GM18867 (cell line): ENCODE measurements around the gene LRRC1.
"Not testable (repeated sequence)": the region's sequence is repeated elsewhere in the genome, so short reads cannot be mapped to it uniquely, and the experiment has no call there.

Experiments
- ATAC-seq: cut with Tn5 transposase; IDR thresholded peaks from one replicate; pipeline ENCODE4 v1.9.1; 2021; ENCODE audit warnings: mild to moderate bottlenecking, moderate library complexity; ENCODE audit not compliant: unreplicated experiment

LRRC1 gene

DNA sequence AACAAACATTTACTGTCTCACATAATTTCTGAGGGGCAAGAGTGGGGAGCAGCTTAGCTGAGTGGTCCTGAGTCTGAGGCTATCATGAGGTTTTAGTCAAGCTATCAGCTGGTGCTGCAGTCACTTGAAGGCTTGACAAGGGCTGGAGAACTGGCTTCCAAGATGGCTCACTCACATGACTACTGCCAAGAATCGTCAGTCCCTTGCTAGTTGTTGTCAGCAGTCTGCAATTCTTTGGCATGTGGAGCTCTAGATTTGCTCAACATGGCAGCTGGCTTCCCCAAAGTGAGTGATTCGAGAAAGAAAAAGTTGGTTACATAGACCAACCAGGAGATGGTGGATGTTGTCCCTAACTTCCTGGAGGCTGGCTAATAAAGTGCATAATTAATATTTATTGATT lies 2.8 kb upstream of the LRRC1 start:
- ATAC-seq, result no peak

- no peak for ATAC-seq
Observed at GRCh38 chr6:53792973-53793317, 1.9 kb upstream of the LRRC1 start.

GRCh38 chr6:53793318-53794136 lies 1.3 kb upstream of the LRRC1 start:
- ATAC-seq, result no peak

DNA sequence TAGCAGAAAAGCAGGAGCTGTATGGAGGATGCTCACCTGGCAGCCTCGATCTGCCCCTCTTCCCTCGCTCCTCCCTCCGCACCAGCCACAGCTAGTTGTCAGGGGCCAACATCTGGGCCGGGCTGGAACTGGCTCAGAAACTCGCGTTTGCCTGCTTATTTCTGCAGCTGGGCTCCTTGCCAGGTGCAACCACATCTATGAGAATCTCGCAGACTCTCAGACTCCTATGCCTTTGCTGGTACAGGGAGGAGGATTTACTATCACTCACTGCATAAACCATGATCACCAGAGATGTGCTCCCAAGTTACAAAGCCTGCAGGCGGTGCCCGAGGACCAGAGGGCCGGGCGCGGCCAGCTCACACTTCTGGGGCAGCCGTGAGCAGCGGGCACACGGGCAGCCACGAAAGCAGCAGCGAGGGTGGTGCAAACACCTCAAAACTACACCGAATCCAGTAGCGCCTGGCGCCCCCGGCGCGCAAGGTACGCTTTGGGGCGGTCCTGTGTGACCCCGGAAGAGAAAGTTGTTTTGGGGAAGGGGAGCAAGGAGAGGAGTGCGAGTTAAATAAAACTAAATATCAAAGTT lies 577 bp upstream of the LRRC1 start:
- peak; percentile 68 for ATAC-seq

- peak; percentile 23 for ATAC-seq
Observed at GRCh38 chr6:53795340-53795701, 516 bp downstream of the LRRC1 start.

DNA sequence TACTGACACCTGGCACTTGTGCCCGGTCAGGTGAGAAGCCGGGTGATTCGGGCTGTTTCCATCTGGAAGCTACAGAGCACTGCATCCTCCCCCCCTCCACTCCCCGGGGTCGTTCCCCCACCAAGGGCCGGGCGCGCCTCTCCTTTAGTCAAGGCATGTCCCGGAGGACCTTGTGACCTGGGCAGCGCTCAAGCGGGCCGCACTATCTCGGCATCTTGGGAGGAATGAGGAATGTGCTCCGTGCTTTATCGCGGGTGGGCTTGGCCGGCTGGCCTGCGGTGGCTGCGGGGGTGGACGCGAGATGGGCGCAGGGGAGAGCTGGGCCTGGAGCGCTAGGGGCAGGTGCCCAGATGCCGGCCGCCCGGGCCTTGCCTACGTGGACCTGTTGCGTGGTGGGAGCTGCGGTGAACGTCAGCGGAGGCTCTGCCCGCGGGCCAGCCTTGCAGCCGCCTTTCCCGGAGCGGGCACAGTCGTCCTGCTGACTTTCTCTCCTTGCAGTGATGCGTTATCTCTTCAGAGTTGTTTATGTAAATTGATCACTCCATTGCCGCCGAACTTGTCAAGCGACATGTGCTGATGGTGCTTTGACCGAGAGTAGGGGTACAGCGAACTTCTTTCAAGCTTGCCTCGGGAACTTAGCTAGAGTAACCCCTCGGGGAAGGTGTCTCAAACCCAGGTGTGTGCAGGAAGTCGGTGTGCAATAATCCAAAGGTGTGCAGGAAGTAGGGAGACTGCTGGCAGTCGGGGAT lies 1.1 kb downstream of the LRRC1 start:
- ATAC-seq, result no peak

DNA sequence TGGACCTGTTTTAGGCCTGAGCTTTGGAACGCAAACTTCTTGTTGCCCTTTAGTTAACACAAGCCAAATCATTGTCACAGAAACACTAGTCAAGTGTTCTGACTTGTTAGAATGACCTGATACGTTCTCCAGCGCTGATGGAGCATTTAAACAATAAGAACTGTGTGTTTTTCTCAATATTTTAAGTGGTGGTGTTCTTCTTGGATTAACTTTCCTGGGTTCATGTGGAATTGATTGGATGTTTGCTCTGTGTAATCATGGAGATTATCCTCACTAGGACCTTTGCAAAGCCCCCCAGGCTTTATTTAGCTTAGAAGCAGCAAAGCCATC lies 1.6 kb downstream of the LRRC1 start:
- ATAC-seq, result no peak

GRCh38 chr6:53796791-53797190 lies 2.0 kb downstream of the LRRC1 start:
- ATAC-seq, result no peak

DNA sequence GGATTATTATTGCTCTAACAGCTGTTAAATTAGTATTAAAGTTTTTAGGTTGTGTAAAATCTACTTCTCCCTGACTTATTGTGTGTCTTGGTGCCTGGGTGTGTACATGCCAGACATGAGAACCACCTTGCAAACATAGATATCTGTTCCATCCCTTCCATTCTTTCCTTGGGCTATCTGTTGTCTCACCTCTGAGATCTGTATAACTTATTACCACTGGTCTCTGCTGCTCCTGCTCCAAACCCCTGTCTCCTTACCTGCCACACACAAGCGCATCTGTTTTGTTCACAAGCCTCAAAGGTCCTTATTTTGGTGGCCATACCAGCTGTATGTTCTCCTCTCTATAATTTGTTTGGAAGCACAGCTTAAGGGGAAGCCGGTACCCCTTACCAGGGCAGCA lies 2.5 kb downstream of the LRRC1 start:
- no peak for ATAC-seq

- ATAC-seq, result no peak
Observed at GRCh38 chr6:53799340-53799739, 4.5 kb downstream of the LRRC1 start.

DNA sequence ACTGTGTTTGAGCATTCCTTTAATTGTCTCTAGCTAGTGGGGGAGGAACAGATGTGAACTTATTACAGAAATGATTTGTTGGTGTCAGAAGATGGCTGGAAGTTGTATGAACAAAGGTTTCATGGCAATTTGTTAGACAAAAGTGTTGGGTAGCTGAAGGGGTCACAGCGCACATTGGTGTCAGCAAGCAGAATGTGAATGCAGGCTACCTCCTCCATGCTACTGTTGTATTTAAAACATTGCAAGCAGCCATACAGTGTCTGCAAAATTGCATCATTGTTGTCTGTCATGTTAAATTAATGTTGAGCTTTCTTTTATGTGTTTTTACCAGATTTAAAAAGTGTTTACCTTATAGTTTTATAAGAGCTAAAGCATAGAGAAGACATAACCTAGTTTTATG lies 6.2 kb downstream of the LRRC1 start:
- no peak for ATAC-seq

DNA sequence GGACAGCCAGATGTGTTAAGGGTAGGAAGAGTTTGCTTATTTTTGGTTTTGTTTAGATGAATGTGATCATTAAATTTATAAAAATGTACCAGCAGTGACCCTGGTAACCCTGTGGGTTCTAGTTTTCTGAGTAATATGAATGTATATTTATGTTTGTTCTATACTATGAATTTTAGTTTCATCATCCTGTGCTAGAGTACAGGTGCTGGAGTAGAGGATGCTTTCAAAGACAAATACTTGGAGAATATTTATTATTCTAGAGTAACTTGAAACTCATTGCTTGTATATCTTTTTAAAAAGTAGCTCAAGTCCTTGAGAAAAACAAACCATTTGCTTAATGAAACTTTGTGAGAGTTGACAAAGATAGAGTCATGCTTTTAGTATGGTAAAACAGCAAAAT lies 7.8 kb downstream of the LRRC1 start:
- ATAC-seq, result no peak

DNA sequence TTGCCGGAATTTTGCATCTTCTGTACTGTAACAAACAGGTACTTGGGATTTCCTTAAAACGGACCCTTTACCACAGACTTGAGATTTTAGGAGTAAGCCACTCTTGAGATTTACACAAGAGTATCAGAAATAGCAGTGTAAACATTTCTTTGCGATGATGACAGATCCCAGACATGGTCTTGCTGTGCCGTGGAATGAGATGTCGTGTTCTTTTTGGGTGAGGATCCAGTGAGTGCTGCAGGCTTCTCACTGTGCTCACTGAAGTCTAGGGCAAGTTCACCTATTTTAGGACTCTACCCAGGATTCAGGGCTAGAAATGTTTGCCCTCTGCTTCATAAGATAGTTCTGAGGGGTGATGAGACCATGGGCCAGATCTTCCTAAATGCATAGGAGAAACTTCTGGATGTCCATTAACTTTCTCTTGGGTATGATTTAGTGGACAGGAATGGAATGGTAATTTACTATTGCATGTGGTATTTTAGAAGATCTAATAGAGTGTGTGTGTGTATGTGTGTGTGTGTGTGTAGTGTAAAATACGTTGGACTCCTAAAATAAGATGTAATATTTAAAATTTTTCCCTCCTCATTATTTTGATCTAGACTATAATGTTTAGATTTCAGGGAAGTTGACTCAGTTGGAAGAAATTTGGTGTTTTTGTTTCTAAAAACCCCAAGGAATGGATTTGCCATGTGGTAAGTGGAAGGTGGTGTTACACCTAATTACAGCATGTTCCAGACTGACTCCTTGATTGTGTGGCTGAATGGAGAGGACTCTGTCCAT lies 8.5 kb downstream of the LRRC1 start:
- no peak for ATAC-seq

DNA sequence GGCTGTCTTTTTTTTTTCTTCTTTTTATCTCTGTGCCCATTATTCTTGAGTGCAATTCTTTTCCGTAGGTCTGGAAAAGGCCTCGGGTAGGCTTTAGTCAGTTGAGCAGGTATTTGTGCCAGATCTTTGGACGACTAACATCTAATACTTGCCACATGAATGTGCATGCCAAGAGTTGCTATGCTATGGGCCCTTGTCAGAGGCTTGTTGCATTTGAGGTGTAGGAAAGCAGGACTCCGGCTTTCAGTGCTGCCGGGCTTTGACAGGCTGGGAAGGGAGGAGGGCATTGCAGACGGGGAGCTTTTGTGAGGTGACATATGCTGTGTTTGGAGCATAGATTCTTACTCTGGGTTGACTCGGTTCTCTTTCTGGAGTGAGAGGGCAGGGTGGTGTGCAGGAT lies 10.2 kb downstream of the LRRC1 start:
- no peak for ATAC-seq

DNA sequence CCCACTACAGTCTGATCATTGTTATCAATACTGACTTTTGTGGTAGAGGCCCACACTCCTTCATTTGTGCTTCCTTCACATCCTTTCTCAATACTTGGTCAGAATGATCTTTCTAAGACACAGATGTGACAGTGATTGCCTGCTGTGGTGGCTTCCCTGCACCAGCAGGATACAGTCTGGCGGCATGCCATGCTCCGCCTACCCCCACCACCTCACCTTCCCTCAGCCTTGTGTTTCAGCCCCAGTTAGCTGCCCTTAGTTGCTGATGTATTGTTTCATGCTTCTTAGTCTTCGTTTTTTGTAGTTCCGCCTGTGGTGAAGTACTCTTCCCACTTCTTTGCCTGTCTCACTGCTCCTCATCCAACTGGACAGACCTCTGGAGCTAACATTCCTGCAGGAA lies 10.9 kb downstream of the LRRC1 start:
- no peak for ATAC-seq

DNA sequence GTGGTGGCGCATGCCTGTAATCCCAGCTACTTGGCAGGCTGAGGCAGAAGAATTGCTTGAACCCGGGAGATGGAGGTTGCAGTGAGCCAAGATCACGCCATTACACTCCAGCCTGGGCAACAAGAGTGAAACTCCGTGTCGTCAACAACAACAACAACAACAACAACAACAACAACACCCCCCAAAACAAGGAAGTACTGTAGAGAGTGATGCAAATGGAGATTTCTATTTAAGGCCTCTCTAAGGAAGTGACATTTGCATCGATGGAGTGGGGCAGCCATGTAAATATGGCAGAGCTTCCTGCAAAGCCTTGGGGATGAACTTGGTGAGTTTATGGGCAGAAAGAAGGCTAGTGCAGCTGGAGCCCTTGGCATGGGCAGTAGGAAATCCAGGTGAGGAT lies 12.8 kb downstream of the LRRC1 start:
- ATAC-seq, result not testable (repeated sequence)

GRCh38 chr6:53808302-53808881 lies 13.6 kb downstream of the LRRC1 start:
- no peak for ATAC-seq

DNA sequence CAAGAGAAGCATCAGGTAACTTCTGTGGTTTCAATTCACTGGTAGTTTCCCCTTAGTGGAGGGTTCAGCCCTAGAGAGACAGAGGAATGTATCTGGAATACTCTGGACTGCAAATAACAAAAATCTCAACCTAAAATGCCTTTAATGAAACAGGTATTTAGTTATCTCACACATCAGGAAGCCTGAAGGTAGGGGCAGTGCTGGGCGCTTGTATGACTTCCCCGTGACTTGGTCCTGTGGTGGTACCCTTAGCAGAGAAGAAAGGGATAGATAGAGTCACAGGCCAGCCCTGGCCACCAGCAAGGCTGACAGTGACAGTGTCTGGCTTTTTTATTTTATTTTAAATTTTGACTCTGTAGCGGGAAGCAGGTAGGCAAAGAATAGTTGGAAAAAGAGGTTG lies 14.9 kb downstream of the LRRC1 start:
- ATAC-seq, result no peak

- peak; percentile 93 for ATAC-seq
Observed at GRCh38 chr6:53811082-53811481, 16.3 kb downstream of the LRRC1 start.

DNA sequence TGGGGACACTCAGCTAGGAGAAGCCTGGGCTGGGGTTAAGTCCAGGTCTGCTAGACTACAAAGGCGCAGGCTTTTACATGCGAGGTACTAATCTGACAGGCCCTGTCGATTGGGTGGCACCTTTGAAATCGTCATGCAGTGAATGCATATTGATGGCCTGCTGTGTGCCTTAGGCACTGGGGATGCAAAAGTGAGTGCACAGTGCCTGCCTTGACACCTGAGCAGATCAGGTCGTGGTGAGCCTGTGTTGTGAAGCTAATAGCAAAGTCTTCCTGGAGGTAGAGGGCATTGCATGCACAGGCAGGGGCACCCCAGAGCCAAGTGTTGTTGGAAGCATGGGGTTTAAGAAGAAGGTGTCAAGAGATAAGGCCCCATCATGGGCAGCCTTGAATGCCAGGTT lies 16.9 kb downstream of the LRRC1 start:
- no peak for ATAC-seq

GRCh38 chr6:53813096-53813495 lies 18.3 kb downstream of the LRRC1 start:
- ATAC-seq, result no peak
